ENCODE data around the gene BIN2. TPM values are rescaled to one million over a fixed set of nuclear protein-coding genes. Genes with fewer than 3 reads are reported as not detected.
"Not testable (repeated sequence)": the region's sequence is repeated elsewhere in the genome, so short reads cannot be mapped to it uniquely, and the experiment has no call there.

The BIN2 gene
- total and polyA plus RNA-seq, 2 donors (not counting 1 experiment from before 2014, with no cell fraction given) = not detected

- no peaks in the 10 kb centered on the region for H3K36me3 ChIP-seq (ENCODE audit: control insufficient read depth, insufficient read depth, low read length)
- no peak overlapping the region for H3K4me3 ChIP-seq (replicated peaks in 1 of 4; ENCODE audit: control extremely low read depth in 1 of 4, insufficient read depth in 1 of 4, low read depth in 3 of 4, low read length in 4 of 4)
- H3K79me2 ChIP-seq (ENCODE audit: control insufficient read depth, insufficient read depth, low read length) = peaks cover 14% of the 10 kb centered on the region
- H2AFZ ChIP-seq (ENCODE audit: low read length) = no peak overlapping the region
- no peak overlapping the region for H3K9ac ChIP-seq (ENCODE audit: insufficient read depth, low read length)
- no peaks in the 10 kb centered on the region for H3K27me3 ChIP-seq (ENCODE audit: control insufficient read depth, insufficient read depth, low read length)
- TF ChIP-seq, protein P1, sequence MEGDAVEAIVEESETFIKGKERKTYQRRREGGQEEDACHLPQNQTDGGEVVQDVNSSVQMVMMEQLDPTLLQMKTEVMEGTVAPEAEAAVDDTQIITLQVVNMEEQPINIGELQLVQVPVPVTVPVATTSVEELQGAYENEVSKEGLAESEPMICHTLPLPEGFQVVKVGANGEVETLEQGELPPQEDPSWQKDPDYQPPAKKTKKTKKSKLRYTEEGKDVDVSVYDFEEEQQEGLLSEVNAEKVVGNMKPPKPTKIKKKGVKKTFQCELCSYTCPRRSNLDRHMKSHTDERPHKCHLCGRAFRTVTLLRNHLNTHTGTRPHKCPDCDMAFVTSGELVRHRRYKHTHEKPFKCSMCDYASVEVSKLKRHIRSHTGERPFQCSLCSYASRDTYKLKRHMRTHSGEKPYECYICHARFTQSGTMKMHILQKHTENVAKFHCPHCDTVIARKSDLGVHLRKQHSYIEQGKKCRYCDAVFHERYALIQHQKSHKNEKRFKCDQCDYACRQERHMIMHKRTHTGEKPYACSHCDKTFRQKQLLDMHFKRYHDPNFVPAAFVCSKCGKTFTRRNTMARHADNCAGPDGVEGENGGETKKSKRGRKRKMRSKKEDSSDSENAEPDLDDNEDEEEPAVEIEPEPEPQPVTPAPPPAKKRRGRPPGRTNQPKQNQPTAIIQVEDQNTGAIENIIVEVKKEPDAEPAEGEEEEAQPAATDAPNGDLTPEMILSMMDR (conservative IDR thresholded peaks at IDR 0.05 in 1 of 2, IDR thresholded peaks at IDR 0.05 in 1 of 2; ENCODE audit: low read depth in 1 of 2, low read length in 2 of 2) = no peak
- TF ChIP-seq EZH2 (IDR thresholded peaks at IDR 0.05; ENCODE audit: low read length, missing control alignments) = no peak
- no peaks in the 10 kb centered on the region for H3K9me3 ChIP-seq (ENCODE audit: control insufficient read depth, insufficient read depth, low read depth, low read length)
- DNase-seq (ENCODE audit: low read depth in 2 of 2) = no peak
- H3K4me1 ChIP-seq (ENCODE audit: control insufficient read depth, extremely low read depth, insufficient read depth, low read length) = no peaks in the 10 kb centered on the region
- H4K20me1 ChIP-seq (ENCODE audit: control insufficient read depth, extremely low read depth, insufficient read depth, low read length) = no peaks in the 10 kb centered on the region
- no peak overlapping the region for H3K27ac ChIP-seq (ENCODE audit: insufficient read depth, low read length)
- H3K4me2 ChIP-seq (ENCODE audit: extremely low read depth, insufficient read depth, low read length) = no peak overlapping the region
Observed at GRCh38 chr12:51263341-51263740, 60.6 kb downstream of the BIN2 start.

DNA sequence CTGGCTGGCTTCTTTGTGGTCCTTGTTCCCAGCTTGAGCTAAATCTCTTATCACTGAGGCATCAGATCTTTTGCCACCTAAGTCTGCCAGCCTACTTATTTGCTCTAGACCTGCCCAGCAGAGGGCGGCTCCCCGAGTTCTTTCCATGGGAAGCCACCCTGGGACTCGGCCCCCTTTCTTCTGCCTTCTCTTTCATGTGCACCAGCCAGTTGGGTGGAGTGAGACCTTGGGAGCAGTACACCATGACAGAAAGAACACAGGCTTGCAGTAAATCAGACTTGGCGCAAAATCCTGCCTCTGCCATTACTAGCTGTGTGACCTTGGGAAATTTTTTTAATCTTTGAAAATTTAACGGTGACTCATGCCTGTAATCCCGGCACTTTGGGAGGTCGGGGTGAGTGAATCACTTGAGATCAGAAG lies 61.2 kb downstream of the BIN2 start:
- no peaks in the 10 kb centered on the region for H3K27me3 ChIP-seq (ENCODE audit: control insufficient read depth, insufficient read depth, low read length)
- no peak overlapping the region for H3K27ac ChIP-seq (ENCODE audit: insufficient read depth, low read length)
- no peak overlapping the region for H2AFZ ChIP-seq (ENCODE audit: low read length)
- H3K4me1 ChIP-seq (ENCODE audit: control insufficient read depth, extremely low read depth, insufficient read depth, low read length) = no peaks in the 10 kb centered on the region
- DNase-seq (ENCODE audit: low read depth in 2 of 2) = peak; percentile 54 to 67
- no peak for TF ChIP-seq EZH2 (IDR thresholded peaks at IDR 0.05; ENCODE audit: low read length, missing control alignments)
- TF ChIP-seq, protein P1 (conservative IDR thresholded peaks at IDR 0.05 in 1 of 2, IDR thresholded peaks at IDR 0.05 in 1 of 2; ENCODE audit: low read depth in 1 of 2, low read length in 2 of 2) = peak; percentile 23 to 57
- no peak overlapping the region for H3K4me3 ChIP-seq (replicated peaks in 1 of 4; ENCODE audit: control extremely low read depth in 1 of 4, insufficient read depth in 1 of 4, low read depth in 3 of 4, low read length in 4 of 4)
- peaks cover 11% of the 10 kb centered on the region for H3K79me2 ChIP-seq (ENCODE audit: control insufficient read depth, insufficient read depth, low read length)
- H3K9me3 ChIP-seq (ENCODE audit: control insufficient read depth, insufficient read depth, low read depth, low read length) = no peaks in the 10 kb centered on the region
- no peak overlapping the region for H3K4me2 ChIP-seq (ENCODE audit: extremely low read depth, insufficient read depth, low read length)
- no peak overlapping the region for H3K9ac ChIP-seq (ENCODE audit: insufficient read depth, low read length)
- no peaks in the 10 kb centered on the region for H4K20me1 ChIP-seq (ENCODE audit: control insufficient read depth, extremely low read depth, insufficient read depth, low read length)
- H3K36me3 ChIP-seq (ENCODE audit: control insufficient read depth, insufficient read depth, low read length) = no peaks in the 10 kb centered on the region

- DNase-seq (ENCODE audit: low read depth in 2 of 2); H3K27me3 ChIP-seq (ENCODE audit: control insufficient read depth, insufficient read depth, low read length); H3K9ac ChIP-seq (ENCODE audit: insufficient read depth, low read length); H4K20me1 ChIP-seq (ENCODE audit: control insufficient read depth, extremely low read depth, insufficient read depth, low read length); H3K4me3 ChIP-seq (replicated peaks in 1 of 4; ENCODE audit: control extremely low read depth in 1 of 4, insufficient read depth in 1 of 4, low read depth in 3 of 4, low read length in 4 of 4); H2AFZ ChIP-seq (ENCODE audit: low read length); H3K4me1 ChIP-seq (ENCODE audit: control insufficient read depth, extremely low read depth, insufficient read depth, low read length); H3K79me2 ChIP-seq (ENCODE audit: control insufficient read depth, insufficient read depth, low read length); H3K4me2 ChIP-seq (ENCODE audit: extremely low read depth, insufficient read depth, low read length); H3K36me3 ChIP-seq (ENCODE audit: control insufficient read depth, insufficient read depth, low read length); H3K9me3 ChIP-seq (ENCODE audit: control insufficient read depth, insufficient read depth, low read depth, low read length); H3K27ac ChIP-seq (ENCODE audit: insufficient read depth, low read length): not testable (repeated sequence)
Observed at GRCh38 chr12:51259600-51259999, 64.4 kb downstream of the BIN2 start.
